H1 (cell line): ENCODE measurements around the gene HTR6. TPM values are rescaled to one million over a fixed set of nuclear protein-coding genes. Genes with fewer than 3 reads are reported as not detected.

Source experiments
- BCL11A ChIP-seq, 2 experiments: IDR thresholded peaks; one replicate each; pipeline ENCODE4 v1.6.1; 2011; ENCODE audit warnings: low read depth in 2 of 2, low read length in 2 of 2, mild to moderate bottlenecking in 2 of 2
- BRCA1 ChIP-seq: IDR thresholded peaks from 2 replicates; pipeline ENCODE4 v1.6.1; 2012; ENCODE audit warnings: low read depth, low read length, improper control_type of control experiment
- CHD2 ChIP-seq: IDR thresholded peaks from 2 replicates; pipeline ENCODE4 v1.6.1; 2012; ENCODE audit warnings: low read length, improper control_type of control experiment
- POLR2AphosphoS5 ChIP-seq: IDR thresholded peaks from 2 replicates; pipeline ENCODE4 v1.6.1; 2011; ENCODE audit warnings: low read depth, low read length
- RXRA ChIP-seq: IDR thresholded peaks from 2 replicates; pipeline ENCODE4 v1.6.1; 2011; ENCODE audit warnings: low read depth, mild to moderate bottlenecking, low read length, moderate library complexity; ENCODE audit not compliant: insufficient read depth
- polyA plus RNA-seq, 7 experiments: library from polyadenylated mRNA; depleted of rRNA in 3 of 7; stranded (reverse) in 5 of 7; unstranded in 2 of 7; fragments of >200 nt in 5 of 7; fragments of 200-250 nt in 2 of 7; gene quantifications; 1 replicate in 5 of 7; 2 replicates in 1 of 7; 4 replicates in 1 of 7; pipeline versions ENCODE4 v1.2.1 to v1.2.3, GENCODE V29; 2011 to 2013; ENCODE audit warnings: missing spikeins in 2 of 7, mixed read lengths in 2 of 7
- total RNA-seq: library from RNA; stranded (reverse); fragmentation: NEBNext Ultra II Directional; extraction: Animal tissue kit (Norgen Biotek cat#: 25700); gene quantifications from 2 replicates; pipeline ENCODE4 v1.2.1, GENCODE V29; 2021

HTR6 gene
- total and polyA plus RNA-seq, 2 of the 8 experiments (the other 6 are each of a cell fraction or from before 2014, with no cell fraction given): 0.76 to 0.95 TPM

GRCh38 chr1:19689856-19690255 lies 25.2 kb downstream of the HTR6 start (continued):
- no peak for TF ChIP-seq BCL11A (IDR thresholded peaks at IDR 0.05; ENCODE audit: low read depth in 2 of 2, low read length in 2 of 2)
- no peak for TF ChIP-seq CHD2
- no peak for TF ChIP-seq RXRA
- TF ChIP-seq BRCA1: no peak
- TF ChIP-seq POLR2AphosphoS5: no peak
- TF ChIP-seq, all 59 proteins: peak for 0
